WTC11 (cell line): ENCODE measurements around the gene EEF1AKMT4. TPM values are rescaled to one million over a fixed set of nuclear protein-coding genes. Genes with fewer than 3 reads are reported as not detected.
A peak's percentile ranks its signal among the peaks of the same experiment; 100 is the strongest.

Experiments
- ATAC-seq: fragments of 200-7000 bp; cut with Tn5 transposase; 2 replicates; pipeline ENCODE4 v1.10.0; 2021; ENCODE audit warnings: mild to moderate bottlenecking, moderate library complexity
- CTCF ChIA-PET: fragments of 300-600 bp; sonication (Branson Sonifier 250); formaldehyde crosslinking; loops from one replicate; lab custom pipeline; 2021; ENCODE audit warnings: antibody characterized with exemption; lab: Charles Lee
- POLR2A ChIA-PET: fragments of 350-600 bp; sonication (Branson Sonifier 250); formaldehyde crosslinking; loops from one replicate; lab custom pipeline; 2021; ENCODE audit warnings: antibody characterized with exemption; lab: Charles Lee
- DNase-seq: peaks from one replicate; pipeline ENCODE4 v3.0.0; 2021; ENCODE audit warnings: low spot score
- H3K27ac Mint-ChIP-seq: 2 replicates; pipeline ENCODE4 v1.8.0; 2021; ENCODE audit warnings: mixed read lengths
- H3K27me3 Mint-ChIP-seq: 2 replicates; pipeline ENCODE4 v1.8.0; 2021; ENCODE audit warnings: low read depth, mild to moderate bottlenecking, moderate library complexity, mixed read lengths
- H3K36me3 Mint-ChIP-seq: 2 replicates; pipeline ENCODE4 v1.8.0; 2021; ENCODE audit warnings: mixed read lengths
- H3K4me1 Mint-ChIP-seq: 2 replicates; pipeline ENCODE4 v1.8.0; 2022; ENCODE audit warnings: mixed read lengths
- H3K4me3 Mint-ChIP-seq: 2 replicates; pipeline ENCODE4 v1.8.0; 2021; ENCODE audit warnings: mild to moderate bottlenecking, moderate library complexity, mixed read lengths
- H3K9me3 Mint-ChIP-seq: 2 replicates; pipeline ENCODE4 v1.8.0; 2021; ENCODE audit warnings: mixed read lengths
- AFF4 ChIP-seq: sonication (generic); formaldehyde crosslinking; IDR thresholded peaks from 2 replicates; pipeline ENCODE4 v1.8.1; 2023; ENCODE audit warnings: mild to moderate bottlenecking, missing genetic modification reagents, borderline replicate concordance
- ATF3 ChIP-seq: sonication (generic); formaldehyde crosslinking; conservative IDR thresholded peaks from 2 replicates; pipeline ENCODE4 v1.8.1; 2022; ENCODE audit warnings: mild to moderate bottlenecking, missing genetic modification reagents
- CDX4 ChIP-seq: fragments of 250-450 bp; sonication (Bioruptor Pico); IDR thresholded peaks from 2 replicates; pipeline ENCODE4 v1.9.0; 2021; ENCODE audit warnings: moderate library complexity, mild to moderate bottlenecking, inconsistent platforms, borderline replicate concordance
- CREB1 ChIP-seq: sonication (generic); formaldehyde crosslinking; IDR thresholded peaks from 2 replicates; pipeline ENCODE4 v1.8.0; 2023; ENCODE audit warnings: mild to moderate bottlenecking, missing genetic modification reagents
- ESRRA ChIP-seq: sonication (generic); formaldehyde crosslinking; IDR thresholded peaks from 2 replicates; pipeline ENCODE4 v1.8.1; 2022; ENCODE audit warnings: mild to moderate bottlenecking, missing genetic modification reagents, borderline replicate concordance
- FOXK1 ChIP-seq: sonication (generic); formaldehyde crosslinking; IDR thresholded peaks from 2 replicates; pipeline ENCODE4 v1.8.0; 2022; ENCODE audit warnings: mild to moderate bottlenecking, moderate library complexity, missing genetic modification reagents
- MXD4 ChIP-seq: fragments of 250-450 bp; sonication (Bioruptor Pico); IDR thresholded peaks from 2 replicates; pipeline ENCODE4 v1.8.0; 2021; ENCODE audit warnings: mild to moderate bottlenecking, moderate library complexity, borderline replicate concordance
- NFE2L1 ChIP-seq: sonication (generic); formaldehyde crosslinking; IDR thresholded peaks from 2 replicates; pipeline ENCODE4 v1.8.1; 2023; ENCODE audit warnings: missing genetic modification reagents
- NR3C1 ChIP-seq: sonication (generic); formaldehyde crosslinking; conservative IDR thresholded peaks from 2 replicates; pipeline ENCODE4 v1.8.1; 2023; ENCODE audit warnings: low read depth, mild to moderate bottlenecking, missing genetic modification reagents
- RELA ChIP-seq: sonication (generic); formaldehyde crosslinking; IDR thresholded peaks from 2 replicates; pipeline ENCODE4 v1.8.1; 2022; ENCODE audit warnings: missing genetic modification reagents, mild to moderate bottlenecking, borderline replicate concordance
- SMAD4 ChIP-seq: sonication (generic); formaldehyde crosslinking; IDR thresholded peaks from 2 replicates; pipeline ENCODE4 v1.8.0; 2022; ENCODE audit warnings: mild to moderate bottlenecking, missing genetic modification reagents
- TEAD1 ChIP-seq: sonication (generic); formaldehyde crosslinking; IDR thresholded peaks from 2 replicates; pipeline ENCODE4 v1.8.0; 2022; ENCODE audit warnings: mild to moderate bottlenecking, missing genetic modification reagents
- ZNF317 ChIP-seq: sonication (generic); formaldehyde crosslinking; IDR thresholded peaks from 2 replicates; pipeline ENCODE4 v1.8.1; 2023; ENCODE audit warnings: low read depth, mild to moderate bottlenecking, moderate library complexity, missing genetic modification reagents, borderline replicate concordance
- ZNF396 ChIP-seq: fragments of 250-450 bp; sonication (Bioruptor Pico); IDR thresholded peaks from 2 replicates; pipeline ENCODE4 v1.8.0; 2021; ENCODE audit warnings: mild to moderate bottlenecking, moderate library complexity, borderline replicate concordance
- ZNF671 ChIP-seq: fragments of 250-450 bp; sonication (Bioruptor Pico); IDR thresholded peaks from 2 replicates; pipeline ENCODE4 v1.8.0; 2021; ENCODE audit warnings: mild to moderate bottlenecking
- total RNA-seq: library from RNA; stranded (reverse); gene quantifications from 3 replicates; pipeline ENCODE4 v1.2.3, GENCODE V29; 2021
- TF ChIP-seq, protein P1 (sequence below): sonication (generic); formaldehyde crosslinking; IDR thresholded peaks from 2 replicates; pipeline ENCODE4 v1.8.1; 2022; ENCODE audit warnings: low read depth, mild to moderate bottlenecking, moderate library complexity, missing genetic modification reagents, borderline replicate concordance

The EEF1AKMT4 gene
- total RNA-seq, 1 experiment from 2014 or later, result 11.3 TPM

DNA sequence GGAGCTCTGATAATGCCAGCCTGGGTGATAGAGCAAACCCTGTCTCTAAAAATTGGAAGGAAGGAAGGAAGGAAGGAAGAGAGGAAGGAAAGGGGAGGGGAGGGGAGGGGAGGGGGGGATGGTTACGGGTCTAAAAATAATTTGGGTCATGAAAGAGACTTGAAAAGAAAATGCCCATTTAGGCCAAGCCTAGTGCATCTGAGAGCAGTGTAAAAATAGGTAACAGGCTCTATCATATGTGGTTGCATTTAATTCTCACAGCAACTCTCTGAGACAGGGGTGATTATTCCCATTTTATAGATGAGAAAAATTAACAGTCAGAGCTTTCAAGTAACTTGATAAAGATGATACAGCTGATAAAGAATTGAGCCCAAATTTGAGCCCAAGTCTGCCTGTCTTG is 22.8 kb downstream of the EEF1AKMT4 start:
- Mint-ChIP-seq H3K4me3 (no peak overlapping the region), H3K27me3 (peaks cover 47% of the 10 kb centered on the region), H3K36me3 (no peaks in the 10 kb centered on the region)
- POLR2A ChIA-PET, result no interaction called here
- CTCF ChIA-PET, result interaction anchor here (1.1 kb wide), 1 partner anchor 13 kb away, joined by 3 read pairs; no protein-coding TSS in a partner anchor
- TF ChIP-seq NFE2L1 (no peak), ESRRA (no peak), MXD4 (CRISPR knock-in tag) (no peak), SMAD4 (no peak), ZNF396 (CRISPR knock-in tag) (no peak), TEAD1 (CRISPR knock-in tag) (no peak), FOXK1 (CRISPR knock-in tag) (no peak), CREB1 (CRISPR knock-in tag) (no peak), ZNF317 (CRISPR knock-in tag) (no peak), ZNF671 (CRISPR knock-in tag) (no peak), NR3C1 (CRISPR knock-in tag) (no peak), ATF3 (CRISPR knock-in tag) (no peak), RELA (CRISPR knock-in tag) (no peak)
- TF ChIP-seq, all 79 proteins: peak for 0
- Mint-ChIP-seq H3K4me1 (peaks cover 5% of the 10 kb centered on the region), H3K27ac (no peak overlapping the region), H3K9me3 (peaks cover 3% of the 10 kb centered on the region)
- ATAC-seq (no peak), DNase-seq (no peak)

DNA sequence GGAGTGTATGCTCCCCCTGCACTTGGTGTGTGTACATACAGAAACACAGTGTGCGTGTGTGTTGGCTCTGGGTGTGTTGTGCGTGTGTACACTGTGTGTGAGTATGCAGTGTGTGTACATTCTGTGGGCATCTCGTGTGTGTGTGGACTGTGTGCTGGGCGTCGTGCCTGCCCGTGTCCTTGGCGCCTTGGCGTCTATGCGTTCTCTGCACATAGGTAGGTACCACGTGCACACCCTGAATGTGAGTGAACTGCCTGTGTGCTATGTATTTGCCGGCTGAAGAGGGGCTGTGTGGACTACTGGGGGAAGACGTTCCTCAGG is 25.9 kb downstream of the EEF1AKMT4 start:
- TF ChIP-seq, protein P1, sequence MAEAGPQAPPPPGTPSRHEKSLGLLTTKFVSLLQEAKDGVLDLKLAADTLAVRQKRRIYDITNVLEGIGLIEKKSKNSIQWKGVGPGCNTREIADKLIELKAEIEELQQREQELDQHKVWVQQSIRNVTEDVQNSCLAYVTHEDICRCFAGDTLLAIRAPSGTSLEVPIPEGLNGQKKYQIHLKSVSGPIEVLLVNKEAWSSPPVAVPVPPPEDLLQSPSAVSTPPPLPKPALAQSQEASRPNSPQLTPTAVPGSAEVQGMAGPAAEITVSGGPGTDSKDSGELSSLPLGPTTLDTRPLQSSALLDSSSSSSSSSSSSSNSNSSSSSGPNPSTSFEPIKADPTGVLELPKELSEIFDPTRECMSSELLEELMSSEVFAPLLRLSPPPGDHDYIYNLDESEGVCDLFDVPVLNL (CRISPR knock-in tag), result no peak
- TF ChIP-seq AFF4 (no peak), CDX4 (CRISPR knock-in tag) (no peak)
- TF ChIP-seq, all 79 proteins: peak for 0
- Mint-ChIP-seq H3K27me3 (peaks cover 57% of the 10 kb centered on the region), H3K27ac (no peak overlapping the region), H3K36me3 (no peaks in the 10 kb centered on the region), H3K4me1 (peaks cover 5% of the 10 kb centered on the region), H3K9me3 (no peaks in the 10 kb centered on the region), H3K4me3 (peak overlapping the region; percentile 74)
- ChIA-PET POLR2A (no interaction called here), CTCF (interaction anchor here (0.8 to 1.0 kb wide), 2 partner anchors 10 to 15 kb away, joined by 3 read pairs; no protein-coding TSS in a partner anchor)
- no peak for DNase-seq
- no peak; the same call in 1 of the 2 replicates for ATAC-seq
